ENCODE results near the gene NUMB.

DNA sequence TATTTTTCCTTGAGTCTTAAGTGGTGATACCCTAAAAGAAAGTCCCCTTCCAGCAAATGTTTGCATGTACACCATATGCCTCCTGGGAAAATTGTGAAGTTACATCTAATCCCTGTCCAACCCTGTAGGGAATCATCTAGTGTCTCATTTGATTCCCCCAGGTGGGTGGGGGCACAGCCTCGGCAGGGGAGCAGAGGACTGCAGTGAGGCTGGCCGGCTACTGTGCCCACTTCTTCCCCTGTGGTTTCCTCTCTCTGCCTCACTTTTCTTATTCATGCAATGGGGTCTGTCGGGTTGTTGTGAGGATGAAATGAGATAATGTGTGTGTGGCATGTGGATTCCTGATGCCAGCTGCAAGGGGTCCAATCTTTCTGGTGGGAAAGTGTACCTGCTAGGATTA lies 215.0 kb downstream of the NUMB start:
- TF ChIP-seq POLR2A (IDR thresholded peaks at IDR 0.05; ENCODE audit: low read length) (no peak), GATA1 (IDR thresholded peaks at IDR 0.05; ENCODE audit: low read depth, low read length) (no peak)

Data from erythroblast (primary cell).